GM12875 (cell line): ENCODE data around the gene SEPHS2.
A peak's percentile ranks its signal among the peaks of the same experiment; 100 is the strongest.

Experiments
- H3K4me3 ChIP-seq: one replicate; pipeline ENCODE4 v1.5.1; 2011; ENCODE audit warnings: low read depth, low read length, control low read depth
- CTCF ChIP-seq: IDR thresholded peaks from 2 replicates; pipeline ENCODE4 v1.5.1; 2011; ENCODE audit warnings: low read depth, mild to moderate bottlenecking, control low read depth, inconsistent platforms, low read length, moderate library complexity, borderline replicate concordance; ENCODE audit not compliant: insufficient read depth

SEPHS2 gene

GRCh38 chr16:30445408-30446202, at the start of gene SEPHS2:
TSS of gene SEPHS2 (minus strand) at chr16:30445874. CDS start at chr16:30445727, 147 bp downstream.
- H3K4me3 ChIP-seq: peak within 1 kb of the TSS; percentile 89
- TF ChIP-seq CTCF: peak; percentile 41; the same call in 1 of the 2 replicates

- TF ChIP-seq CTCF: no peak
- no peak overlapping the region for H3K4me3 ChIP-seq
These were observed 49.0 kb upstream of the SEPHS2 start for GRCh38 chr16:30494709-30495108.

- no peak for TF ChIP-seq CTCF
- no peak overlapping the region for H3K4me3 ChIP-seq
These were observed 48.3 kb upstream of the SEPHS2 start for GRCh38 chr16:30493941-30494488.

- no peak overlapping the region for H3K4me3 ChIP-seq
- TF ChIP-seq CTCF: no peak
These were observed 46.2 kb upstream of the SEPHS2 start for GRCh38 chr16:30491744-30492308.

GRCh38 chr16:30491229-30491628, 45.6 kb upstream of the SEPHS2 start:
- no peak for TF ChIP-seq CTCF

GRCh38 chr16:30490210-30490609, 44.5 kb upstream of the SEPHS2 start:
- no peak overlapping the region for H3K4me3 ChIP-seq
- no peak for TF ChIP-seq CTCF

More at GRCh38 chr16:30491229-30491628, 45.6 kb upstream of the SEPHS2 start:
- no peak overlapping the region for H3K4me3 ChIP-seq
